K562 (cell line): ENCODE data around the gene SLC29A2. TPM values are rescaled to one million over a fixed set of nuclear protein-coding genes. Genes with fewer than 3 reads are reported as not detected.

Experiments
- ATAC-seq: fragments of 200-7000 bp; cut with Tn5 transposase; 3 replicates; pipeline ENCODE4 v1.9.1; 2020; ENCODE audit warnings: moderate library complexity
- BruUV-seq: library from RNA; stranded (reverse); fragments of 400-500 nt; replicated peaks from 2 replicates; lab custom pipeline; 2021; lab: Mats Ljungman, UMichigan
- CTCF ChIA-PET: fragments of 300-600 bp; formaldehyde crosslinking; extraction: SDS; loops from one replicate; lab custom pipeline; 2021; ENCODE audit warnings: low intra/inter-chr PET ratio; lab: Yijun Ruan, JAX
- POLR2A ChIA-PET: fragments of 300-600, 350-650 bp; sonication (Branson Sonifier 250); formaldehyde crosslinking; extraction: SDS; loops from one replicate; lab custom pipeline; 2021; ENCODE audit warnings: antibody characterized with exemption, inconsistent platforms; lab: Yijun Ruan, JAX
- DNase-seq, 4 experiments: peaks; one replicate each; pipeline versions ENCODE4 v3.0.0 to v3.0.0-alpha.2; 2011 to 2018; ENCODE audit warnings: low spot score in 3 of 4, mixed read lengths in 3 of 4; ENCODE audit errors: extremely low read depth in 1 of 4
- FAIRE-seq: peaks from 2 replicates; lab custom pipeline; 2011; peaks lifted over from hg19 to GRCh38; lab: Jason Lieb, UNC
- H2AFZ ChIP-seq: 2 replicates; pipeline ENCODE4 v1.6.0; 2011; ENCODE audit warnings: low read depth, low read length, control low read depth, inconsistent platforms
- H3K27ac ChIP-seq: fragments of 200-600 bp; 3 replicates; pipeline ENCODE4 v1.8.0; 2011; ENCODE audit warnings: low read depth, mild to moderate bottlenecking, control low read depth, inconsistent platforms, low read length, moderate library complexity, mixed read lengths; ENCODE audit errors: extremely low read depth
- H3K27me3 ChIP-seq, 2 experiments: fragments of 300-600 bp in 1 of 2; 2 replicates in 1 of 2; 3 replicates in 1 of 2; pipeline versions ENCODE4 v1.6.0 to v1.8.0; 2011; ENCODE audit warnings: inconsistent platforms in 2 of 2, low read length in 2 of 2, mild to moderate bottlenecking in 1 of 2, mixed read lengths in 1 of 2, moderate library complexity in 1 of 2; ENCODE audit not compliant: control insufficient read depth in 2 of 2, insufficient read depth in 2 of 2
- H3K36me3 ChIP-seq: fragments of 300-600 bp; 3 replicates; pipeline ENCODE4 v1.8.0; 2011; ENCODE audit warnings: mild to moderate bottlenecking, low read length, inconsistent platforms; ENCODE audit not compliant: control insufficient read depth, insufficient read depth
- H3K4me1 ChIP-seq, 2 experiments: fragments of 200-600 bp in 1 of 2; replicated peaks in 1 of 2; 2 replicates in 1 of 2; 3 replicates in 1 of 2; pipeline versions ENCODE4 v1.5.1 to v1.8.0; 2011; ENCODE audit warnings: inconsistent platforms in 2 of 2, low read length in 2 of 2, mild to moderate bottlenecking in 1 of 2, mixed read lengths in 1 of 2, moderate library complexity in 1 of 2; ENCODE audit not compliant: control insufficient read depth in 2 of 2, insufficient read depth in 2 of 2
- H3K4me2 ChIP-seq: 2 replicates; pipeline ENCODE4 v1.6.1; 2011; ENCODE audit warnings: low read length, control low read depth, inconsistent platforms, mixed read lengths; ENCODE audit not compliant: insufficient read depth
- H3K4me3 ChIP-seq: fragments of 200-600 bp; sonication (generic), shearing (Covaris generic); 2 replicates; pipeline ENCODE4 v1.5.1; 2016; ENCODE audit warnings: control low read depth, inconsistent platforms
- H3K79me2 ChIP-seq: fragments of 200-600 bp; 3 replicates; pipeline ENCODE4 v1.8.0; 2011; ENCODE audit warnings: low read length, inconsistent platforms; ENCODE audit not compliant: control insufficient read depth, insufficient read depth
- H3K9ac ChIP-seq, 2 experiments: 2 replicates each; pipeline versions ENCODE4 v1.6.0 to v1.6.1; 2011; ENCODE audit warnings: low read depth in 2 of 2, low read length in 2 of 2, control low read depth in 1 of 2, inconsistent platforms in 1 of 2, mild to moderate bottlenecking in 1 of 2, mixed read lengths in 1 of 2; ENCODE audit not compliant: insufficient read depth in 1 of 2
- H3K9me1 ChIP-seq: one replicate; pipeline ENCODE4 v1.6.0; 2011; ENCODE audit warnings: inconsistent platforms, mild to moderate bottlenecking, low read length, moderate library complexity; ENCODE audit not compliant: control insufficient read depth, insufficient read depth
- H3K9me3 ChIP-seq: replicated peaks from 2 replicates; pipeline ENCODE4 v1.5.1; 2011; ENCODE audit warnings: low read depth, low read length, inconsistent platforms; ENCODE audit not compliant: control insufficient read depth, insufficient read depth
- H4K20me1 ChIP-seq: replicated peaks from 2 replicates; pipeline ENCODE4 v1.6.1; 2011; ENCODE audit warnings: low read length, inconsistent platforms, mixed read lengths; ENCODE audit not compliant: control insufficient read depth, insufficient read depth
- ADNP ChIP-seq: fragments of 200-800 bp; sonication (Bioruptor generic); IDR thresholded peaks from 2 replicates; pipeline ENCODE4 v1.6.1; 2016; ENCODE audit warnings: missing genetic modification characterization, missing compliant biosample characterization
- HDGF ChIP-seq: fragments of 450-650 bp; IDR thresholded peaks from 2 replicates; pipeline ENCODE4 v1.6.1; 2016
- LCOR ChIP-seq: sonication (generic); formaldehyde crosslinking; IDR thresholded peaks from 2 replicates; pipeline ENCODE4 v1.8.0; 2022; ENCODE audit warnings: mild to moderate bottlenecking, missing genetic modification reagents
- PHB2 ChIP-seq: fragments of 450-650 bp; IDR thresholded peaks from 2 replicates; pipeline ENCODE4 v1.6.1; 2017; ENCODE audit warnings: low read depth
- XRCC4 ChIP-seq: IDR thresholded peaks from one replicate; pipeline ENCODE4 v1.6.1; 2011; ENCODE audit not compliant: insufficient read depth, insufficient read length; ENCODE audit errors: extremely low read depth
- ZNF79 ChIP-seq: fragments of 250-450 bp; sonication (Bioruptor Pico); IDR thresholded peaks from 2 replicates; pipeline ENCODE4 v1.4.0; 2020; ENCODE audit warnings: low read depth, mild to moderate bottlenecking, moderate library complexity
- WGBS: fragments of 100-300 bp; shearing (Covaris generic); methylation state at CpG from one replicate; pipeline ENCODE4 v1.1.6; 2016; ENCODE audit warnings: low coverage, mixed read lengths; ENCODE audit not compliant: insufficient coverage; ENCODE audit errors: missing lambda C conversion rate; 5-methylcytosine and 5-hydroxymethylcytosine counted together
- in situ Hi-C: fragments of 300-500 bp; cut with MboI; formaldehyde crosslinking; loops from 4 replicates; pipeline ENCODE4 v1.15.0; 2018; ENCODE audit warnings: inconsistent platforms, mixed read lengths
- intact Hi-C: fragments of 100-400 bp; cut with micrococcal nuclease; formaldehyde crosslinking; loops from 2 replicates; pipeline ENCODE4 v1.14.2; 2022
- polyA plus RNA-seq, 8 experiments: library from polyadenylated mRNA; depleted of rRNA in 4 of 8; stranded (reverse) in 5 of 8; unstranded in 3 of 8; fragments of >200 nt; fragmentation: Nextera tagmentation in 2 of 8; fragmentation: Illumina TruSeq in 1 of 8; extraction: Ambion mirVana in 2 of 8; extraction: Trizol in 1 of 8; gene quantifications; 2 replicates each; pipeline versions ENCODE4 v1.2.1 to v1.2.3, GENCODE V29; 2011 to 2014; ENCODE audit warnings: inconsistent platforms in 1 of 8, missing spikeins in 1 of 8
- total RNA-seq, 7 experiments: library from RNA; depleted of rRNA in 6 of 7; stranded (reverse); fragments of >200 nt in 6 of 7; fragmentation: Illumina TruSeq in 2 of 7; extraction: Trizol in 2 of 7; gene quantifications; 2 replicates each; pipeline versions ENCODE4 v1.2.1 to v1.2.3, GENCODE V29; 2011 to 2021; ENCODE audit warnings: low replicate concordance in 1 of 7
- TF ChIP-seq, protein P1 (sequence below): fragments of 450-650 bp; formaldehyde crosslinking; IDR thresholded peaks from 2 replicates; pipeline ENCODE4 v1.4.0; 2020; ENCODE audit warnings: mild to moderate bottlenecking, moderate library complexity

The SLC29A2 gene
- total and polyA plus RNA-seq, 9 of the 15 experiments (the other 6 are each of a cell fraction or from before 2014, with no cell fraction given) = 2.4 to 48.6 (median 14.2) TPM

DNA sequence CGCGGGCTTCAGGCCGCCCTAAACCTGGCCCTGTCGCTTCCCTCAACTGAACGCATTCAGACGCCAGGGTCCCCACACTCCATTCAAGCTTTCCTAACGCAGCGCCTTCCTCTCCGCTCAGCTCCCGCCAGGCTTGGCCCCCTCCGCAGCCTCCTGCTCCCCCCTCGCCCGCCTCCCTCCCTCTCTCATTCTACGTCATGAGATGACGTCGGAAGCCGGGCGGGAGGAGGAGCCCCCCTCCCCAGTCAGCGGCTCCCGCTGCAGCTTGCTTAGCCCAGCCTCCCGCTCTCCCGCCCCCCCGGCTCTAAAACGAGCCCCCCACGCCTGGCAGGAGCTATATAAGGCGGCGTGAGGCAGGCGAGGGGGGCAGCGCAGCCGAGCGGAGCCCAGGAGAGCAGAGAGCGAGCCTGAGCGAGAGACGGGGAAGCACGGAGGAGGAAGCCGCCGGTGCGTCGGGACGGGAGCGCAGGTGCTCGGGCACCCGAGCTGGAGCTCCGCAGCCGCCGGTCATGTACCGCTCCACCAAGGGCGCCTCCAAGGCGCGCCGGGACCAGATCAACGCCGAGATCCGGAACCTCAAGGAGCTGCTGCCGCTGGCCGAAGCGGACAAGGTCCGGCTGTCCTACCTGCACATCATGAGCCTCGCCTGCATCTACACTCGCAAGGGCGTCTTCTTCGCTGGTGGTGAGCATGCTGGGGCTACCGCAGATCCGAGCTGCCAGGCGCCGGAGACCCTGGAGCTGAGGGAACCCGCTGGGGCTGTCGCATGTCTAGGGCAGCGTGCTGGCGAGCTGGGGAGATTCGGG, 49.3 kb upstream of the SLC29A2 start, which contains the start of gene NPAS4:
TSS of gene NPAS4 (plus strand) at position 365 of the 806 bp plus-strand sequence. CDS start at position 510, 145 bp downstream.
- Histone ChIP-seq H3K36me3 (no peaks in the 10 kb centered on the region), H3K27me3 (peaks cover 0 to 9% of the 10 kb centered on the region in 2 experiments; a peak in 1 of 5 replicates), H3K27ac (no peak within 1 kb of the TSS), H3K4me1 (peaks cover 2 to 8% of the 10 kb centered on the region in 2 experiments; a peak in 2 of 5 replicates), H3K4me3 (no peak within 1 kb of the TSS), H2AFZ (no peak within 1 kb of the TSS)
- no TSS peak for BruUV-seq
- POLR2A ChIA-PET = interaction anchor here (0.6 to 1.3 kb wide), 11 partner anchors 9 to 424 kb away, joined by 3 to 6 read pairs (median 3); partner anchors contain the start of genes MRPL11 and YIF1A
- no peak for FAIRE-seq
- DNase-seq = no peak
- 81% methylated on average over 38 of the region's 71 CpGs for WGBS
- in situ Hi-C loops = no loop called here
- no peak for TF ChIP-seq LCOR (CRISPR knock-in tag)
- no peak for TF ChIP-seq XRCC4
- TF ChIP-seq ADNP (tag) = no peak
- no peak for TF ChIP-seq ZNF79 (CRISPR knock-in tag)
- no peak for TF ChIP-seq HDGF
- TF ChIP-seq PHB2 = no peak
- TF ChIP-seq, protein P1, sequence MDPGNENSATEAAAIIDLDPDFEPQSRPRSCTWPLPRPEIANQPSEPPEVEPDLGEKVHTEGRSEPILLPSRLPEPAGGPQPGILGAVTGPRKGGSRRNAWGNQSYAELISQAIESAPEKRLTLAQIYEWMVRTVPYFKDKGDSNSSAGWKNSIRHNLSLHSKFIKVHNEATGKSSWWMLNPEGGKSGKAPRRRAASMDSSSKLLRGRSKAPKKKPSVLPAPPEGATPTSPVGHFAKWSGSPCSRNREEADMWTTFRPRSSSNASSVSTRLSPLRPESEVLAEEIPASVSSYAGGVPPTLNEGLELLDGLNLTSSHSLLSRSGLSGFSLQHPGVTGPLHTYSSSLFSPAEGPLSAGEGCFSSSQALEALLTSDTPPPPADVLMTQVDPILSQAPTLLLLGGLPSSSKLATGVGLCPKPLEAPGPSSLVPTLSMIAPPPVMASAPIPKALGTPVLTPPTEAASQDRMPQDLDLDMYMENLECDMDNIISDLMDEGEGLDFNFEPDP (CRISPR knock-in tag) = no peak
- TF ChIP-seq, all 486 proteins: peak for 0
- Histone ChIP-seq H3K4me2 (no peak within 1 kb of the TSS), H3K9me3 (no peaks in the 10 kb centered on the region), H3K9ac (no peak within 1 kb of the TSS), H3K9me1 (peaks cover 6% of the 10 kb centered on the region), H4K20me1 (peaks cover 16% of the 10 kb centered on the region), H3K79me2 (no peaks in the 10 kb centered on the region)
- CTCF ChIA-PET = interaction anchor here (0.8 to 1.3 kb wide), 2 partner anchors 9 to 13 kb away, joined by 4 read pairs; no protein-coding TSS in a partner anchor
- no peak for ATAC-seq
- intact Hi-C loops = no loop called here
